GM12891 (cell line): Measurements from ENCODE around the gene H2AZ2.

Experiments
- POLR2A ChIP-seq: IDR thresholded peaks from 2 replicates; pipeline ENCODE4 v1.6.1; 2011; ENCODE audit warnings: low read depth, low read length, control low read depth
- POLR2AphosphoS5 ChIP-seq: IDR thresholded peaks from 2 replicates; pipeline ENCODE4 v1.6.1; 2011; ENCODE audit warnings: low read depth, low read length, control low read depth
- POU2F2 ChIP-seq: IDR thresholded peaks from 2 replicates; pipeline ENCODE4 v1.6.1; 2011; ENCODE audit warnings: low read depth, mild to moderate bottlenecking, control low read depth, low read length, moderate library complexity
- SPI1 ChIP-seq: IDR thresholded peaks from 2 replicates; pipeline ENCODE4 v1.6.1; 2011; ENCODE audit warnings: low read depth, low read length, control low read depth
- TAF1 ChIP-seq: IDR thresholded peaks from 2 replicates; pipeline ENCODE4 v1.6.1; 2011; ENCODE audit warnings: low read depth, low read length, control low read depth

GRCh38 chr7:44793919-44794318, 54.0 kb downstream of the H2AZ2 start:
- TF ChIP-seq POLR2A: no peak
- TF ChIP-seq TAF1: no peak
- TF ChIP-seq POLR2AphosphoS5: no peak
- no peak for TF ChIP-seq SPI1
- TF ChIP-seq POU2F2: no peak
